T-helper 1 cell (primary cell): ENCODE measurements around the gene KNOP1.
"Not testable (repeated sequence)": the region's sequence is repeated elsewhere in the genome, so short reads cannot be mapped to it uniquely, and the experiment has no call there.

ENCODE experiments used
- DNase-seq, 5 donors: peaks; one replicate each; pipeline ENCODE4 v3.0.0-alpha.2; 2012 to 2020

The KNOP1 gene

DNA sequence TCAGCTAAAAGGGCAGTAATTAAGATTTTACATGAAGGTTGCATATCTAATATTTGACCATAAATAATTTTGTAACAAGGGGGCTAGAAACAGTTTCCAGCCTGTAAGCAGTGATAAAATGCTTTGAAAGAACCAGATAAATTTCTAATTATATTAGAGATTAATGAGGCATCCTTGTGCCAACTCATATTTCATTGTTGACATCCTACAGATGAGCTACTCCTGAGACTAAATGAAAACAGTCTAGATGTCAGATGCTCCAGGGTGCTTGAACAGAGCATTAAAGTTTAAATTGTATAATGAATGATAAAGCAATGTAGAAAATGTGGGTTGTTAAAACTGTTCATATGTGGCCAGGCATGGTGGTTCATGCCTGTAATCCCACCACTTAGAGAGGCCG, 23.3 kb upstream of the KNOP1 start:
- DNase-seq = no peak

DNA sequence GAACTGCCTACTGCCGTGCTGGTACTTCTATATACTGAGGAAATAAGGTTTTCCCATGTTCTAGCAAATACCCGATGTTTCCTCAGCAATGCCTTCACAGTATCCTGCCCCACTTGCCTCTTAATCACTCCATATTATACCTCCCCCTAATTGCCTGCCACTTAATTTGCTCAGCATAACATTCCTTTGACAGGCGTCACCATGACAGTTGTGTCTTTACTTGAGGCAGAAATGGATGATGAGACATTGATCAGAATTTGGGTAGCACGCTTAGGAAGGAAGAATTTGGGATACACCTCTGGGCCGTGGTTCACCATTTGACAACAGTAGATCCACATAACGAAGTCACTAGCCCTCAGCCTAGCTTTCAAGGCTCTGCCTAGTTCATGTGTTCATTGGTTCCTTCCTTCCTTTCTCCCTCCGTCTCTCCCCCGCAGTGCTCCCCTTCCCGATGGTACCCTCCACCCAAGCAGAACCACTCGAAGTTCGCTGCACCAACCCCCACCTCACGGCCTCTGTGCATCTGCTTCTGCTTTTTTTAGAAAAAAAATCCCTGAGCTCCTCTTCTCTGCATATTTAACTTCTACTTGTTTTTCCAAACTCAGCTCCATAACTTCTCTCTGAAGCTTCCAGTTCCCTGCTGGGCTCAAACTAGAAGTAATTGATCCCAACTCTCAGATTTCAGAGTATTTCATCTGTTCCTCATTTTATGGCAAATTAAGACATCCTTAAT, 19.4 kb upstream of the KNOP1 start:
- DNase-seq = no peak

DNA sequence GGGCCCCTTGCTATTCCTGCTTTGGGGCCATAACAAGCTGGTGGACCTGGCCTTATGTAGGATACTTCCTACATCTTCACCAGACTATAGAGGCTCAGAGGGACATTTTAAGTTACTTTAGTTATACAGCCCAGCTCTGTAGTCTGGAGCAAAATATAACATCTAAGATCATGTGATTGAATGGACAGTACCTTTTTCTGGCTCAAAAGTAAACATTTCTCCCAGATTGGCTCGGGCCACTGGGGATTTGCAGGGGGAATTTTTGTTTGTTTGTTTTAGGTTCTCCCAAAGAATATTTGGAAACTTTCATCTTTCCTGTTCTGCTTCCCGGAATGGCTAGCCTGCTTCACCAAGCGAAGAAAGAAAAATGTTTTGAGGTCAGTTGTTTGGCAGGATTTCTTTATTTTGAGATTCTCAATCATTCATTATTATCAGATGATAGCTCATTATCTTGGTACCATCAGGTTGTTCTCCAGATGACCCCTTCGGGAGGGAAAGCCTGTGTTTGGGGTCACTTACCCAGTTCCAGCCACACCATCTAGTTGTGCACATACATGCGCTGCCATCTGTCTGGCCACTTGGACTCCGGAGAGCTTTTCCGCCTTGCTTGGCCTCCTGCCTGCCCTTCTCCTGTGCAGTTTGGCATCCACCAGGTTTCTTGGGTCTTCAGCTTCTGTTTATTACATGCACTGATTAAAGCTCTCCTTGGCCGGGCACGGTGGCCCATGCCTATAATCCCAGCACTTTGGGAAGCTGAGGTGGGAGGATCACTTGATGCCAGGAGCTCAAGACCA, 17.2 kb upstream of the KNOP1 start:
- DNase-seq = no peak

DNA sequence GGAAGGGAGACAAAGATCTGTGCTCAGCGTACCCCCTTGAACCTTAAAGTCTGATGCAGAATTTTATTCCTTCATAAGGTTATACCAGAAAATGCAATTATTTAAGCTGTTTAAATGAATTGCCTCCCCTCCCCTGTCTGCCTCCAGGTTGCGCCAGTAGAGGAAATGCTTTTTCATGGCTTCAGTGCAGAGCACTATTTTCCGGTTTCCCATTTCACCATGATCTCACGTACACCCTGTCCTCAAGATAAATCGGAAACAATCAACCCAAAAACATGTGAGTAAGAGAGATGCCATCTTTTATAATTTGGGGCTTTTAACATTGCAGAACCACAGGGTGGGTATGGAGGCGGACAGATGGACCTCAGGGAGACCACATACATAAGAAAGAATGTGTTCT, 15.5 kb upstream of the KNOP1 start:
- DNase-seq = no peak

DNA sequence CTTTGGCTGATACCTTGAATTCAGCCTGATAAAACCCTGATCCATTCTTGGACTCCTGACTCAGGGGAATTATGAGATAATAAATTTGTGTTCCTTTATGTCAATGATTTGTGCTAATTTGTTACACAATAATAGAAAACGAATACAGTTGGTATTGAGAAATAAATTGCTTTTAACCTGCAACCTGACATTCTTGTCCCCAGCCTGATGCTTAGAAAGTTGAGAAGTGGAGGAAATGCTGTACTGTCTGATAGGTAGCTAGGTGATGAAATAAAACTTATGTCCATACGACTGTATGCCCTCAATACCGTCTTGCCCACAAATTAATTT, 10.6 kb upstream of the KNOP1 start:
- DNase-seq = no peak

DNA sequence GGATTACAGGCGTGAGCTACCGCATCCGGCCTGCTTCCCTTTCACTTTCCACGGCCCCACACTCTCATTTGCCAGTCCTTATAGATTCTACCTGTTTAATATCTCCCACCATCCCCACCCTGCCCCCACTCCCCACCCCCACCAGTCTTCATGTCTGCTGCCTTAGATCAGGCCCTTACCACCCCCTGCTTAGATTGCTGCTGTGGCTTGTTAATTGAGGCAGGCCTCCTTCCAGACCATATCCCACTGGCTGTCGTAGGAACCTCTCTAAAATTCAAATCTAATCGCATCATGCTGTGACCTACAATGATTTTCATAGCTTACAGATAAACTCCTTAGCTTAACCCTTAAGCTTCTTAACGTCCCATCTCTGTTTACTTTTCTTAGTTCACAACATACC, 5.0 kb upstream of the KNOP1 start:
- no peak for DNase-seq

DNA sequence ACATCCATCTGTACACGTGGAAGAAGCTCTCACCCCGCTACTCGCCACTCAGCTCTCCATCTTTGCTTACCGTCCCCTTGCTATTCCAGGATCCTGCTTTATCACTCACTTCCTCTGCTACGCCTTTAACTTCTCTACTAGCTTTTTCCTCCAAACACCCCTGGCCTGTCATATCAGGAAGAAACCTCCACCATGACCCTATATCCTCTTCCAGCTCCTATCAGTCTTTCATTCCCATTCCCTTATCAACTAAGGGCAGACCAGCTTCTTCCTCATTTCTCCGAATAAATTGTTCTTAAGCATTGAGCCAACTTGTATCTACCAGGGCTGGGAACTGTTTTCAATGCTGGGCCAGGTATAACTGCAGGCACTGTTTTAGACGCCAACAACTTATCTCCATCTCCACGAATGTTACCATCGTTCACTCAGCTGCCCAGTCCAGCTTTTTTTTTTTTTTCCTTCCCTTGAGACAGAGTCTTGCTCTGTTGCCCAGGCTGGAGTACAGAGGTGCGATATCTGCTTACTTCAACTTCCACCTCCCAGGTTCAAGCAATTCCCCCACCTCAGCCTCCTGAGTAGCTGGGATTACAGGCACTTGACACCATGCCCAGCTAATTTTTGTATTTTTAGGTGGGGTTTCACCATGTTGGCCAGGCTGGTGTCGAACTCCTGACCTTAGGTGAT, 4.4 kb upstream of the KNOP1 start:
- DNase-seq = no peak

DNA sequence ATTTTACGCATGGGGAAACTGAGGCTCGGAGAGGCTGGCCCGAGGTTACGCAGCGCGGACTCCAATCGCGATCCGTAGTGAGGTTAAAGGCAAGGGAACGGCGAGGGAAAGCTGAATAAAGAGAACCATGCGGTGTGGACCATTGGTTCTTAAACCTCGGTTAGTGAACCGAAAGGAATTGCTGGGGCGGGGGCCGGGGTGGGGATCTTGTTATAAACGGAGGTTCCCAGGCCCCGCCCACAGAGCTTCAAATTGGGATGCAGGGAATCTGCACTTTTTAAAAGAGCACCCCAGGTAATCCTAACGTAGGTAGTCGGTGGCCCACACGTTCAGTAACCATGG, 568 bp upstream of the KNOP1 start:
- DNase-seq = no peak

DNA sequence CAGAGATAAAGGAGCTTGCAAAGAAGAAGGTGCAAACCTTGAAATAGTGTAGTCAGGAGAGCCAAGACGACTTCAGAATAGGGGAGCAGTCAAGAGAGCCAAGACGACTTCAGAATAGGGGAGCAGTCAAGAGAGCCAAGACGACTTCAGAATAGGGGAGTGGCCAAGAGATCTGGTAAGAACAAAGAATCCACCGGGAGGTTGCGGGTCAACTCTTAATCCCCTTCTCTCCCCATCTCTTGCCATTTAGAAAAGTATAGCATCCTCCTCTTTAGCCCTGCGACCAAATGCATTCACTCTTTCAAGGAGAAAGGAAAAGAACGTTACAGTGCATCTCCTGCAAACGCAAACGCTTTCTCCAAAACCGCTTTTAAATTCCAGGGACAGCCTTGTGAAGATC, 713 bp downstream of the KNOP1 start:
- DNase-seq = no peak

DNA sequence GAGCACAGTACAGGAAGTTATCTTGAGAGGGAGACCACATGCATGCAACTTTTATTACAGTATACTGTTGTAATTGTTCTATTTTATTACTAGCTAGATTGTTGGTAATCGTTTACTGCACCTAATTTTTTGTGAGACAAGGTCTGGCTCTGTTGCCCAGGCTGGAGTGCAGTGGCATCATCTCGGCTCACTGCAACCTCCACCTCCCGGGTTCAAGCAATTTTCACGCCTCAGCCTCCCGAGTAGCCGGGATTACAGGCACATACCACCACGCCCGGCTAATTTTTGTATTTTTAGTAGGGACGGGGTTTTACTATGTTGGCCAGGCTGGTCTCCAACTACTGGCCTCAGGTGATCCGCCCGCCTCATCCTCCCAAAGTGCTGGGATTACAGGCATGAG, 1.3 kb downstream of the KNOP1 start:
- not testable (repeated sequence) for DNase-seq

DNA sequence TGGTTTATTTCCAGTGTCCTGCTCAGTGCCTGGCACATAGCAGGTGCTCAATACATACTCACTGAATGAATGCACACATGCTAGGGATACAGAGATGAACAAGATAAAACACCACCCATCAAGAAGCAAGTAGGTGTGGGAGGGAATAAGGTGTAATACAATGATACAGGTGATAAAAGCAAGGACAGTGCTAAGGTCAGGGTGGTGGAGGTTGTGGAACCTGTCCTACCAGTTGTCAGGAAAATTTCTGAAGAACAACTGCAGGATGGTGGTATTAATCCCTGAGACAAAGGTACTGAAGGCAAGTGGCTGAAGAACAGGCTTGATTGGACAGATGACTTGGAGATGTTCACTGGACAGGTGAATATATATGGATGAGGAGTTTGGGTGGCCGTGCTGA, 1.8 kb downstream of the KNOP1 start:
- no peak for DNase-seq

DNA sequence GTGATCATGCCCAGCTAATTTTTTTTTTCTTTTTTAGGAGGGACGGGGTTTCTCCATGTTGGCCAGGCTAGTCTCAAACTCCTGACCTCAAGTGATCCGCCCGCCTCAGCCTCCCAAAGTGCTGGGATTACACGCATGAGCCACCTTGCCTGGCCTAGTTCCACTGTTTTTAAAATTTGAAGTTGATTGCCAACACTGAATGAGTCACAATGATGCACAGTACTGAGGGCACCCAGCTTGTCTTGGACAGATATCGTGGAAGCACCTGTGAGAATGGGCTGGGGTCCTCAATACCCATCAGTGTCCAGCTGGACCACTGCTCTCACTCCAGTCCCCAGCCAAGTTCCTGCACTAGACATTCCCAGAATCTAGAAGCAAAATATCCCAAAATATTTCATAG, 2.5 kb downstream of the KNOP1 start:
- no peak for DNase-seq

DNA sequence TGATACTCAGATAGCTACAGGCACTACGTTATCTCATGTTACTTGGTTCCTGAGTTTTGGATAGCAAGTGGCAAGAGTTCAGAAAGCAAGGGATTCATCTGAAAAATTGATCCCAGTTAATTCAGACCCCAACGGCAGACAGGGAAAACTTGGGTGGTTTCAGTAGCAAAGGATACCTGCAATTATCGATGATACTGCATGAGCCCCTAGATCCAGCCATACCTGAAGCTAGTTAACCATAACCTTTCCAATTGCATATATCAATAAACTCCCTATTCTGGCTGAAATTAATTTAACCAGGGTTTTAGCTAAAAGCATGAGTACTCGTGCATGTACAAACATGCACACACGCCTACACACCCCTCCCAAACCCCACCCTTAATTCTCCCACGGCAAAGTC, 4.3 kb downstream of the KNOP1 start:
- no peak for DNase-seq

DNA sequence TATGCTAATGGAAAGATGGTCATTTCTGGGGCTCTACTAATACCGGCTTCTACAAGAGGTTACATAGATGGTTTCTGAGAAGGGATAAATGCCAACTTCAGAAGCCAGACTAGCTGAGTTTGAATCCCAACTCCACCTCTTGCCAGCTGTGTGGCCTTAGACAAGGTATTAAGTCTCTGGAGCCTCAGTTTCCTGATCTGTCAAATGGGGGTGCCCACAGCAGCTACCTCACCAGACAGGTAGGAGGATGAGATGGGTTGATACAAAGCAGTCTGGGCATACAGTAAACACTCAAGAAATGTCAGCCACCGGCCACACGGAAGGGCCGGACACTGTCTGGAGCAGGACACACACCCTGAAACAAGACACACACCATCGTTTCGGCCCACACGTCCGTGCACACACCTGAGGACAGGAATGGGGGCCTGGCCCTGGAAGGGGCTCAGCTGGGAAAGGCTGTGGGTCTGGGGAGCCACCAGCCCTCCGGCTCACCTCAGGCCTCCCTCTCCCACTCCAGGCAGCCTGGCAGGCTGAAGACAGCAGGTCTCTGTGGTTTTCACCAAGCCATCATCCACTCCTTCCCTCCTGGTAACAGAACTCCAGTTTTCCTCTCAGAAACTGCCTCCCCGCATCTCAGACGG, 5.5 kb downstream of the KNOP1 start:
- DNase-seq = no peak

DNA sequence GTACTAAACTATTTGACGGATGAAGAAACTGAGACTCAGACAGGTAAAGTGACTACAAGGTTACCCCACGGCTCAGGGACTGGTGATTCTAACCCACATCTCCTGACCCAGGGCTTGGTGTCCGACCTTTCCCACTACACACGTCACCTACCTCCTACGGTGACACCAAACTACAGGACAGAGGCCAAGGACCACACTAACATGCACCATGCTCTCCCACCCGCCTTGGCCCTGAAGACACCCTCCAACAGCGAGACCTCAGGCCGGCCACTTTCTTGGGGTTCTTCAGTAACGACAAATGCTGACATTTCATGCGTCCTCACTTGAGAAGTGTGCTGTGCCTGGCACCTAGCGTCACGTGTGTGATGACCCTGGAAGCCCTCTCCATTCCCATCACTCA, 6.4 kb downstream of the KNOP1 start:
- DNase-seq = no peak

DNA sequence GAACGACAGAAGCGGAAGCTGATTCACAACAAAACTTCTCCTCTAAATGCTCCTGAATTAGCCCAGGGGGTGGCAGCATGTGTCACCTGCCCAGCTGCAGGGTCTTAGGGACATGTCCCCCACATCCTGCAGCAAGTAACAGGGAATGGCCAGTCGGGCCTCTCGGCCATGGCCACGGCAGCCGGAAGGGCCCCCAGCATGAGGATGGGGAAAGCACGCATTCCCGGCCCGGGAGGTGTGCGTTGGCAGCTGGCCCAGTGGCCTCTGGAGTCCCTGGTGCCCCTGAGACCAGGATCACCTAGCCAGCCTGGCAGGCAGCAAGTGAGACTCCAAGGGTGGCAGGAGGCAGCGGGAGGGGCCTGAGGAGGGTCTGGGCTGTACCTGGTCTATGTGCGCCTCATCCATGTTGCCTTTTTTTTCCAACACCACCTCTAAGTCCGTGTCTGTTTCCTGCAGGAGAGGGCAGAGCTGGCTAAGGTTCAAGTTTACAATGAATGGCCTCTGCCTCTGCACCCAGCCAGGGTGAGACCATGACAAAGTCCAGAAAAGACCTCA, 7.0 kb downstream of the KNOP1 start:
- DNase-seq = no peak

DNA sequence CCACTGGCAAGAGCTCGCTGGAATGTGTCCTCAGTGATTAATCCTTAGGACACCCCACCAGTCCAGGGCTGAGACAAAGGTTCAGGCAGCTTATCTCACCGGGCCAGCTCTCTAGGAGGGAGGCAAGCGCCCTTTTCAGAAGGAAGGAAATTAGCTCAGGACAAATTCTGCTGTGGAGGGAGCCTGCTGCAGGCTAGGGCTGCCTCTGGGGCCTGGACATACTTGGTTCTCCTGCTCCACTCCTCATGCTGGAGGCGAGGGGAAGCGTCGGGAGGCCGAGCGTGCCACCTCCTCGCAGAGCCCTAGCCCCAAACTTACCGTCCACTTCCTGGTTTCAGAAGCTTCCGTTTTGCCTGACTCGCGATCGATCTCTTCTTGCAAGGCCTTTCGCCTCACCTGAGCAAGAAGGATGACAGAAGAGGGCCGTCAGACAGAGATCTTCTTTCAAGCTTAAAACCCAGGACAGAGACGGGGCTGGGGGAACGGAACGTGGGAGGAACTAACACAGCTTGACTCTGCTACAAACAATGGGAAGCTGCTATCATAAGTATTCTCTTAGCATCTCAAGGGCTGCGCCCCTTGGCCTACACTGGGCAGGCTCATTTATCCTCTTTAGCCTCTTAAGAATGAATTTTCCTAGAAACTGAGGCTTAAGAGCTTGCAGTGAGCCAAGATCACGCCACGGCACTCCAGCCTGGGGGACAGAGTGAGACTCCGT, 7.7 kb downstream of the KNOP1 start:
- DNase-seq = no peak

DNA sequence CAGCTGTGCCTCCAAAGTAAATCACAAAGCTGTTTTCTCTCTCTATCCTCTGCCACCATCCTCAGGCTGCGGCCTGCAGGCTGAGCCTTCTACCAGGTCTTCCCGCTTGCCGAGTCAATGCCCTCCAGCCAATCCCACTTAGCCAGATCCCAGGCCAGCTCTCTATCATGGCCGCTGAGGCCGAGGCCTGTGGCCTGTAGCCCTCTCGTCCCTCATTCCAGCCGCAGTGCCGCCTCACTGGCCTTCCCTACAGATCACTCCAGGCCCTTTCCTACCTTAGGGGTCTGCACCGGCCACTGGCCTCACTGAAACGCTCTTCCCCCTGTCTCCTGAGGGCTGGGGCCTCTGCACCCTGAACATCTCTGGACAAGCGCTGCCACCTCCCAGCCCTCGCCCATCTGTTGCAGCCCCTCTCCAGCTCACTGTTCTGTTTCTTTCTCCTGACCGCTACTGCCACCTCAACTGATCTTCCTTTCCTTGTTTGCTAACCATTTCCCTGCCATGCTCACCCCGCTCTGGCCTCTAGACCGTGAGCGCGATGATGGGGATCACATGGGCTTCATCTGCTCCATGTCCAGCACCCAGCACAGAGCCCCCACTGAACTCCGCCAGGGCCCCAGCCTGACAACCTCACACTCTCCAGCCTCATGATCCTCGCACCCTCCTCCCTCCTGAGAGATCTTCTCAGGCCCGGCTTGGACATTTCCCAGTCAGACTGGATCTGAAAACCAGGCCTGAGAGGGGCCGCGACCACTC, 8.5 kb downstream of the KNOP1 start:
- DNase-seq = no peak

DNA sequence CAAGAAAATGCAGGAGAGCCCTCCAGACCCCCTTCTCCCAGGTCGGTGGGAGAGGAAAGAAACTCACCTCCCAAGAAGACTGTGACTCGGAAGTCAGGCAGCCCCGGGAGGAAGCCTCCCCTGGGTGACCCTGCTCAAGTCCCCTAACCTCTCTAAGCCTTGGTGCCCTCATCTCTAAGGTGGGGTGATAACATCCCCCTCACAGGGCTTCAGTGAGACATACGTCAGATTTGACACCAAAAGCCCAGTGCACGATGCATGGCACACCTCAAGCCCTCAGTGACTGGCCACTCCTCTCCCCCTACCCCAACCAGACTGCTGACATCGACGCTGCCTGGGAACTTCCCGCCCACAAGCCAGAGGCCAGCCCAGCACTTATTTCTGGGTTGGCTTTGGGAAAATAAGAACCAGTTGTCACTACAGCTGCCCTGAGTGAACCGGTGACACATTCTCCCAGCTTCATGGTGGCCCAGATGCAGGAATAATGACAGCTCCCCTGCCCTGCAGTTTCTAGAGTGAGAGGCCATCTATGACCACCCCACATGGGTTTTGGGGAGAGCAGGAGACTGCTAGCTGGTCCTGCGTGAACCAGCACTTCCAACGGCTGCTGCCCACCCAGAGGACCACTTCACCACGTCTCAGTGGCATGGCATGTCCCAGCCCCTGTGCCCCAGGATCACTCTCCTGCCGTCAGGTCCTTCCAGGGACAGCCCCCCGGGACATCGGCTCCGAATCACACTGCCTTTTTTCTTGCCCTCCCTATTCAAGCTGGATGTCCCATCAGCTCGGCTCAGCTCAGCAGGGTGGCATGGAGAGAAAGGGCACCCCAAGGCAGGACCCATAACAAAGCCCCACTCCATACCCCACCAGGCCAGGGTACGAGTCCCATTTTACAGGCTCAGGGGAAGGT, 9.5 kb downstream of the KNOP1 start:
- no peak for DNase-seq

DNA sequence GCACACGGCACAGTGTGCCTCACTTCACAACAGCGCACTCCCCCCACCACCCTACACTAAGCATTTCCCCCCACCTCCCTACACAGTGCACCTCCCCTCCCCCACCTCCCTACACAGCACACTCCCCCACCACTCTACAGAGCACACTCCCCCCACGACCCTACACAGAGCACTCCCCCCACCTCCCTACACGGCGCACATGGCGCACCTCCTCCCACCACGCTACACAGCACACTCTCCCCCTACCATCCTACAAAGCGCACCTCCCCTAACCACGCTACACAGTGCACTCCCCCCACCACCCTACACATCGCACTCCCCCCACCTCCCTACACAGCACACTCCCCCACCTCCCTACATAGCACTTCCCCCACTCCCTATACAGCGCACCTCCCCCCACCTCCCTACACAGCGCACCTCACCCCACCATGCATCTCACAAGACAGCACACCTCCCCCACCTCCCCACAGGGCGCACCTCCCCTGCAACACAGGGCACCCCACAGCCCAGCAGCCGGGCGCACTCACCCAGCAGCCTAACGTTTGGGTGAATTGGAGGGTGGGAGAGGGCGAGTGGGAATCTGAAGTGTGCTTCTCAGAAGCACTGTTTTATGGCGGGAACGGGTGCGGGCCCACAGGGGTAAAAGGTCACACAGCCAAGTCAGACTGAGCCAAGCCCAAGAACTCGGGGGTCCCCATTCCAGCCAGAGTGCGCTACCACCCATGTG, 10.3 kb downstream of the KNOP1 start:
- DNase-seq = no peak
